Sigmoid colon (tissue), 7 donors: Measurements from ENCODE around the gene C9. TPM values are rescaled to one million over a fixed set of nuclear protein-coding genes. Genes with fewer than 3 reads are reported as not detected.

ENCODE experiments used
- DNase-seq: peaks from one replicate; pipeline ENCODE4 v3.0.0-alpha.2; 2019
- H3K27ac ChIP-seq, 4 donors: fragments of 200-600 bp; sonication (generic); one replicate each; pipeline ENCODE4 v1.5.1; 2016 to 2019; ENCODE audit warnings: mild to moderate bottlenecking in 1 of 4
- H3K27me3 ChIP-seq, 3 donors: fragments of 200-600 bp; sonication (generic); one replicate each; pipeline ENCODE4 v1.5.1; 2019; ENCODE audit warnings: mild to moderate bottlenecking in 1 of 3
- H3K36me3 ChIP-seq, 4 donors: fragments of 200-600 bp; sonication (generic); one replicate each; pipeline ENCODE4 v1.5.1; 2016 to 2019
- H3K4me1 ChIP-seq, 4 donors: fragments of 200-600 bp; sonication (generic); one replicate each; pipeline ENCODE4 v1.5.1; 2017 to 2019
- H3K4me3 ChIP-seq, 4 donors: fragments of 200-600 bp; sonication (generic); one replicate each; pipeline ENCODE4 v1.5.1; 2017 to 2019; ENCODE audit warnings: mild to moderate bottlenecking in 2 of 4, moderate library complexity in 1 of 4
- H3K9me3 ChIP-seq, 4 donors: fragments of 200-600 bp in 3 of 4; sonication (generic) in 3 of 4; one replicate each; pipeline versions ENCODE4 v1.5.1 to v1.6.1; 2013 to 2019
- EP300 ChIP-seq, 4 donors: sonication (generic); formaldehyde crosslinking; IDR thresholded peaks; one replicate each; pipeline ENCODE4 v1.6.1; 2017; ENCODE audit warnings: antibody characterized with exemption in 4 of 4
- POLR2A ChIP-seq, 2 donors: fragments of 450-650 bp; IDR thresholded peaks; one replicate each; pipeline ENCODE4 v1.6.1; 2016; ENCODE audit warnings: antibody characterized with exemption in 2 of 2, mild to moderate bottlenecking in 2 of 2, moderate library complexity in 2 of 2
- POLR2AphosphoS5 ChIP-seq, 4 donors: sonication (generic); formaldehyde crosslinking; IDR thresholded peaks; one replicate each; pipeline ENCODE4 v1.6.1; 2017; ENCODE audit warnings: antibody characterized with exemption in 4 of 4
- WGBS, 2 donors: extraction: QIAGEN DNeasy Blood & Tissue Kit; methylation state at CpG; one replicate each; pipeline ENCODE4 v1.1.7; 2013; 5-methylcytosine and 5-hydroxymethylcytosine counted together
- intact Hi-C: fragments of 100-400 bp; cut with DNase I; formaldehyde crosslinking; loops from one replicate; pipeline ENCODE4 v1.15.1; 2023
- polyA plus RNA-seq, 3 donors: library from polyadenylated mRNA; stranded (reverse); fragments of 200-250 nt; gene quantifications; one replicate each; pipeline ENCODE4 v1.2.3, GENCODE V29; 2013
- total RNA-seq, 4 donors: library from RNA; depleted of rRNA; stranded (reverse); fragments of >200 nt; gene quantifications; one replicate each; pipeline ENCODE4 v1.1.0, GENCODE V29; 2016
- TF ChIP-seq, protein P1 (sequence below), 4 experiments: fragments of 450-650 bp in 3 of 4; fragments of 200-600 bp in 1 of 4; IDR thresholded peaks; one replicate each; pipeline ENCODE4 v1.5.1; 2016 to 2019; ENCODE audit warnings: antibody characterized with exemption in 4 of 4, mild to moderate bottlenecking in 3 of 4, moderate library complexity in 2 of 4
- donor health status: healthy with polysubstance abuse.
- donor health status: Bipolar disorder and iron deficiency.
- donor health status: healthy.

The C9 gene
- total and polyA plus RNA-seq, 7 donors: 0.06 TPM; not detected in 6

DNA sequence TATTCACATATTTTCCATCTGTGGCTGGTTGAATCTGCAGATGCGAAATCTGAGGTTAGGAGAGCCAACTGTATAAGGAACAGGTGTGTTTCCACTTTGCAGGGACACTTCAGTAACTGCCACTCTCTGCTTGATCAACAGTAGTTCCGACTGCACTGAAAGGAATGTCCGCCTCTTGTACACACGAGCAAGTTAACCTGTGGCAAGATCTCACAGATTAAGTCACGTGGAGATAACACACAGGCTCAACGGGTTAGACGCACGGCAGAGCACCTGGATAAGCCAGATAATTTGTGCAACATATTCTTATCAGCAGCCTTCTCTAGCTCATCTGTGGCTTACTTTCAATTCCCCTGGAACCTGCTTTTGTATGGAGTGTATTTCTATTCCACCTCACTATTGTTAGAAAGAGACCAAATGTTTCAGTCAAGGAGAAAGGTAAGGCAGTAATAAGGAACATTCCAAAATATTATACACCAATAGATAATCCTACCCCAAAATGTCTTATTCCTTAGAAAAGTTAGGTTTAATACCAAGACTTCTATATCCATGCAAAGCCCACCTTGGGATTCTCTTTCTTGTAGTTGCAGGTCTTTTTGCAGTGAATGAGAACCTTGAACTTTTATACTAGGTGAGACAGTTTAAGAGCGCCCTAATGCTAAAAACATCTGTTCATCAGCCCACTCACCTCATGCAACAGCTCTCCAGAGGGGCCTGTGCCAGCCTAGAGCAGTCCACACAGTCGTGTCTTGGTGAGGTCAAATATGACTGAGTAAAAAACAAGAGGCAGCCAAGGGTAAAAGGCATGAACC, 6.5 kb upstream of the C9 start:
- no peak overlapping the region for H3K27ac ChIP-seq
- intact Hi-C loops: loop anchor here (10.0 kb wide), 1 partner anchor 156 kb away; the partner anchor contains the start of gene FYB1
- peaks cover 0 to 50% (median 18%) of the 10 kb centered on the region in 4 donors for H3K36me3 ChIP-seq
- no peaks in the 10 kb centered on the region for H3K27me3 ChIP-seq
- no peak for DNase-seq
- H3K4me3 ChIP-seq: no peak overlapping the region
- TF ChIP-seq EP300 (IDR thresholded peaks at IDR 0.05) (no peak), POLR2A (IDR thresholded peaks at IDR 0.05) (no peak), POLR2AphosphoS5 (IDR thresholded peaks at IDR 0.05) (no peak)
- TF ChIP-seq, protein P1, sequence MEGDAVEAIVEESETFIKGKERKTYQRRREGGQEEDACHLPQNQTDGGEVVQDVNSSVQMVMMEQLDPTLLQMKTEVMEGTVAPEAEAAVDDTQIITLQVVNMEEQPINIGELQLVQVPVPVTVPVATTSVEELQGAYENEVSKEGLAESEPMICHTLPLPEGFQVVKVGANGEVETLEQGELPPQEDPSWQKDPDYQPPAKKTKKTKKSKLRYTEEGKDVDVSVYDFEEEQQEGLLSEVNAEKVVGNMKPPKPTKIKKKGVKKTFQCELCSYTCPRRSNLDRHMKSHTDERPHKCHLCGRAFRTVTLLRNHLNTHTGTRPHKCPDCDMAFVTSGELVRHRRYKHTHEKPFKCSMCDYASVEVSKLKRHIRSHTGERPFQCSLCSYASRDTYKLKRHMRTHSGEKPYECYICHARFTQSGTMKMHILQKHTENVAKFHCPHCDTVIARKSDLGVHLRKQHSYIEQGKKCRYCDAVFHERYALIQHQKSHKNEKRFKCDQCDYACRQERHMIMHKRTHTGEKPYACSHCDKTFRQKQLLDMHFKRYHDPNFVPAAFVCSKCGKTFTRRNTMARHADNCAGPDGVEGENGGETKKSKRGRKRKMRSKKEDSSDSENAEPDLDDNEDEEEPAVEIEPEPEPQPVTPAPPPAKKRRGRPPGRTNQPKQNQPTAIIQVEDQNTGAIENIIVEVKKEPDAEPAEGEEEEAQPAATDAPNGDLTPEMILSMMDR (IDR thresholded peaks at IDR 0.05): no peak
- WGBS, 2 donors: 23 to 66% methylated on average over 10 of the region's 10 CpGs
- H3K9me3 ChIP-seq: no peaks in the 10 kb centered on the region
- no peaks in the 10 kb centered on the region for H3K4me1 ChIP-seq

DNA sequence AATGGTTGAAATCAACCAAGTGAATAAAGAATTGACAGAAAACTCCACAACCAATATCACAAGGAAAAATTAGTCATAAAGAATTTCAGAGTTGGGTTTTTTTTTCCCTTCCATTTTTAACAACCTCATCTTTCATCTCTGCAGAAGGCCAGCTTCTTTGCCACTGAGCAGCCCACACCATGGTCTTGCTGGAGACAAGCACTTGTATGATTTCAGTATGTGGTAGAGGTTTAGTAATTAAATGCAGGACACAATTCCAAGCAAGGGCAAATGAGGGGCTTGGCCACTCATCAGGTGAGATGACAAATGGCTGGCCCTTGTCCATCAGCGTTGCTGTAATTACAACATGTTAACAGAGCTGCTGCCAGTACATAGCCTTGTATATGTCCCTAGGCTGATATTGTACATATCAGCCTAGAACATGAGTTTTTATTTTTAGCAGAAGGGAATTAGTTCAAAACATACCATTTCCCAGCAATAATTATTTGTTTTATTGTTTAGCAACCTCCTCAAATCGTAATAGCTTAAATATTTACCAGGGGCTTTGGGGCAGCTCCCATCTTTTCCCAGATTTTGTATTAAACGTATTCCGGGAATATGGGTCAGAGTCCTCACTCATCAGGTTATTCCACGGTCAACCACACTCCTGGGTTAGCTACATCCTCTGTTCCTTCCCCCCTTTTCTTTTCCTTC, 5.0 kb upstream of the C9 start:
- intact Hi-C loops: no loop called here
- no peak for TF ChIP-seq EP300 (IDR thresholded peaks at IDR 0.05)
- TF ChIP-seq, protein P1 (IDR thresholded peaks at IDR 0.05): no peak
- TF ChIP-seq POLR2A (IDR thresholded peaks at IDR 0.05): no peak
- TF ChIP-seq POLR2AphosphoS5 (IDR thresholded peaks at IDR 0.05): no peak
- no peak overlapping the region for H3K27ac ChIP-seq
- H3K4me3 ChIP-seq: no peak overlapping the region
- no peak for DNase-seq
- peaks cover 0 to 37% (median 12%) of the 10 kb centered on the region in 4 donors for H3K36me3 ChIP-seq
- WGBS, 2 donors: 80 to 89% methylated on average over 5 of the region's 5 CpGs
- H3K9me3 ChIP-seq: no peaks in the 10 kb centered on the region
- H3K4me1 ChIP-seq: no peaks in the 10 kb centered on the region
- no peaks in the 10 kb centered on the region for H3K27me3 ChIP-seq

DNA sequence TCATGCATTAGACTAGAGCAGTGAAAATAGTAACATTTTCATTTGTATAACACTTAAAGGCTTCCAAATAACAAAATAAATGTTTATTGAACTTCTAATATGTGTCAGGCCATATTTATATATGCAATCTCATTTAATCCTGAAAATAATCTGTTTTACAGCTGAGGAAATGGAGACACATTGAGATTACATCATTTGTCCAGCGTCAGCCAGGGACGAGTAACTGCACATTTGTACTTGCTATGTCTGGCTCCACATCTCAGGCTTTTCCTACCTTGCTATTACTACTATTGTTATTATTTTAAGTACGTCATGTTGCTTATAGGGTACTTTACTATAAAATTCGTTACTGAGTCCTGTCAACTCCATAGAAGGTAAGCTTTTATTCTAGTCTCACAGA, 3.8 kb upstream of the C9 start:
- Histone ChIP-seq H3K27ac (no peak overlapping the region), H3K4me1 (no peaks in the 10 kb centered on the region), H3K9me3 (no peaks in the 10 kb centered on the region), H3K27me3 (no peaks in the 10 kb centered on the region), H3K4me3 (no peak overlapping the region), H3K36me3 (peaks cover 0 to 25% (median 8%) of the 10 kb centered on the region in 4 donors)
- DNase-seq: no peak
- TF ChIP-seq POLR2AphosphoS5 (IDR thresholded peaks at IDR 0.05) (no peak), EP300 (IDR thresholded peaks at IDR 0.05) (no peak), POLR2A (IDR thresholded peaks at IDR 0.05) (no peak)
- TF ChIP-seq, protein P1 (IDR thresholded peaks at IDR 0.05): no peak
- WGBS, 2 donors: 74 to 80% methylated on average over 4 of the region's 4 CpGs
- intact Hi-C loops: no loop called here

DNA sequence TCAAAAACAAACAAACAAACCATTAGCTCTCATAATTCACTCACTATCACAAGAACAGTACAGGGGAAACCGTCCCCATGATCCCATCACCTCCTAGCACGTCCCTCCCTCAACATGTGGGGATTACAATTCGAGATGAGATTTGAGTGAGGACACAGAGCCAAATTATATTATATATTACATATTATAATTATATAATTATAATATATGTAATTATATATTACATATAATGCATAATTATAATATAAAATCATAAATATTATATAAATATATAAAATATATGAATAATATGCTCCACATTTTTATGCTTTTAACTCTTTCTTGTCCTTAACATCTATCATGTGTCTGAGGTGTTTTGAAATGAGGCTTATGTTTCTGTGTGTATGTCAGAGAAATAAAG, 3.4 kb upstream of the C9 start:
- H3K4me1 ChIP-seq: no peaks in the 10 kb centered on the region
- intact Hi-C loops: no loop called here
- no peak overlapping the region for H3K27ac ChIP-seq
- H3K27me3 ChIP-seq: no peaks in the 10 kb centered on the region
- no peak for DNase-seq
- no peak overlapping the region for H3K4me3 ChIP-seq
- H3K9me3 ChIP-seq: no peaks in the 10 kb centered on the region
- TF ChIP-seq POLR2A (IDR thresholded peaks at IDR 0.05) (no peak), POLR2AphosphoS5 (IDR thresholded peaks at IDR 0.05) (no peak), EP300 (IDR thresholded peaks at IDR 0.05) (no peak)
- TF ChIP-seq, protein P1 (IDR thresholded peaks at IDR 0.05): no peak
- H3K36me3 ChIP-seq: peaks cover 0 to 21% (median 8%) of the 10 kb centered on the region in 4 donors
- WGBS, 2 donors: 83 to 86% methylated on average over 3 of the region's 3 CpGs
